Smooth muscle cell (in vitro differentiated cells): ENCODE data around the gene FLNC. TPM values are rescaled to one million over a fixed set of nuclear protein-coding genes. Genes with fewer than 3 reads are reported as not detected.
A peak's percentile ranks its signal among the peaks of the same experiment; 100 is the strongest.

Source experiments
- DNase-seq: peaks from one replicate; lab custom pipeline; 2025; ENCODE audit not compliant: unreplicated experiment; lab: John Stamatoyannopoulos, UW
- H2AFZ ChIP-seq: fragments of 200-600 bp; sonication (generic); 2 replicates; pipeline ENCODE4 v1.6.0; 2016; ENCODE audit warnings: antibody characterized with exemption, low read depth, mild to moderate bottlenecking
- H3F3A ChIP-seq: fragments of 200-600 bp; sonication (generic); 2 replicates; pipeline ENCODE4 v1.6.0; 2017; ENCODE audit warnings: antibody characterized with exemption, low read depth
- H3K27ac ChIP-seq: fragments of 200-600 bp; sonication (generic); 2 replicates; pipeline ENCODE4 v1.5.1; 2016; ENCODE audit warnings: low read depth, mild to moderate bottlenecking
- H3K27me3 ChIP-seq: fragments of 200-600 bp; sonication (generic); 2 replicates; pipeline ENCODE4 v1.6.1; 2016; ENCODE audit warnings: low read depth, mild to moderate bottlenecking
- H3K36me3 ChIP-seq: fragments of 200-600 bp; sonication (generic); 2 replicates; pipeline ENCODE4 v1.5.1; 2016; ENCODE audit warnings: low read depth
- H3K4me1 ChIP-seq: fragments of 200-600 bp; sonication (generic); 2 replicates; pipeline ENCODE4 v1.5.1; 2016; ENCODE audit warnings: low read depth
- H3K4me2 ChIP-seq: fragments of 200-600 bp; sonication (generic); 2 replicates; pipeline ENCODE4 v1.6.0; 2016; ENCODE audit warnings: mild to moderate bottlenecking
- H3K4me3 ChIP-seq: fragments of 200-600 bp; sonication (generic); 2 replicates; pipeline ENCODE4 v1.5.1; 2016; ENCODE audit warnings: mild to moderate bottlenecking
- H3K79me2 ChIP-seq: fragments of 200-600 bp; sonication (generic); 2 replicates; pipeline ENCODE4 v1.6.0; 2016; ENCODE audit warnings: low read depth, mild to moderate bottlenecking
- H3K9ac ChIP-seq: fragments of 200-600 bp; sonication (generic); 2 replicates; pipeline ENCODE4 v1.6.0; 2016; ENCODE audit warnings: low read depth
- H3K9me3 ChIP-seq: fragments of 200-600 bp; sonication (generic); replicated peaks from 2 replicates; pipeline ENCODE4 v1.5.1; 2016; ENCODE audit warnings: low read depth
- H4K20me1 ChIP-seq: fragments of 200-600 bp; sonication (generic); 2 replicates; pipeline ENCODE4 v1.6.0; 2016; ENCODE audit warnings: low read depth
- WGBS: methylation state at CpG from one replicate; pipeline ENCODE4 v1.1.7; 2016; ENCODE audit warnings: low lambda C conversion rate; 5-methylcytosine and 5-hydroxymethylcytosine counted together
- polyA plus RNA-seq: library from polyadenylated mRNA; unstranded; fragments of >200 nt; fragmentation: Nextera tagmentation; extraction: Ambion mirVana; gene quantifications from 2 replicates; pipeline ENCODE4 v1.2.1, GENCODE V29; 2016
- total RNA-seq: library from RNA; depleted of rRNA; stranded (reverse); fragments of >200 nt; gene quantifications from 2 replicates; pipeline ENCODE4 v1.2.3, GENCODE V29; 2014
- TF ChIP-seq, protein P1 (sequence below): fragments of 200-600 bp; sonication (generic); IDR thresholded peaks from 2 replicates; pipeline ENCODE4 v1.5.1; 2017; ENCODE audit warnings: borderline replicate concordance, mild to moderate bottlenecking, antibody characterized with exemption; ENCODE audit not compliant: insufficient read depth, poor library complexity, severe bottlenecking

Gene FLNC
- total and polyA plus RNA-seq, 2 experiments from 2014 or later = 31.7 to 34.2 TPM

DNA sequence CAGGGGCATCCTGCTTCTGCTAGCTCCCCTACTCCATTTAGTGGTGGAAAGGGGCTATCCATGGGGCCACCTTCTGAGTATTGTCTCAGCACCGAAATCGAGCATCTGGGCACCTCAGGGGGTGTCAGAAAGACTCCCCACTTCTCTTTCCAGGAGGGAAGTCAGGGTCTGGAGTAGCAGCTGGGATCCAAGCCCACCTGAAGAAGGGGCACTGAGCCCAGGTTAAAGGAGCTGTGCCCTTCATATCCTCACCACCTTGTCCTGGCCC, 2.6 kb downstream of the FLNC start:
- Histone ChIP-seq H3K79me2 (peaks cover 3% of the 10 kb centered on the region), H3K27me3 (no peaks in the 10 kb centered on the region), H3F3A (peaks cover 16% of the 10 kb centered on the region), H3K4me3 (peak overlapping the region; percentile 81), H3K4me2 (peak overlapping the region; percentile 91), H3K4me1 (peaks cover 50% of the 10 kb centered on the region), H3K9ac (peak overlapping the region; percentile 83), H3K36me3 (no peaks in the 10 kb centered on the region), H4K20me1 (peaks cover 58% of the 10 kb centered on the region), H3K9me3 (no peaks in the 10 kb centered on the region), H3K27ac (peak overlapping the region; percentile 50), H2AFZ (no peak overlapping the region)
- TF ChIP-seq, protein P1, sequence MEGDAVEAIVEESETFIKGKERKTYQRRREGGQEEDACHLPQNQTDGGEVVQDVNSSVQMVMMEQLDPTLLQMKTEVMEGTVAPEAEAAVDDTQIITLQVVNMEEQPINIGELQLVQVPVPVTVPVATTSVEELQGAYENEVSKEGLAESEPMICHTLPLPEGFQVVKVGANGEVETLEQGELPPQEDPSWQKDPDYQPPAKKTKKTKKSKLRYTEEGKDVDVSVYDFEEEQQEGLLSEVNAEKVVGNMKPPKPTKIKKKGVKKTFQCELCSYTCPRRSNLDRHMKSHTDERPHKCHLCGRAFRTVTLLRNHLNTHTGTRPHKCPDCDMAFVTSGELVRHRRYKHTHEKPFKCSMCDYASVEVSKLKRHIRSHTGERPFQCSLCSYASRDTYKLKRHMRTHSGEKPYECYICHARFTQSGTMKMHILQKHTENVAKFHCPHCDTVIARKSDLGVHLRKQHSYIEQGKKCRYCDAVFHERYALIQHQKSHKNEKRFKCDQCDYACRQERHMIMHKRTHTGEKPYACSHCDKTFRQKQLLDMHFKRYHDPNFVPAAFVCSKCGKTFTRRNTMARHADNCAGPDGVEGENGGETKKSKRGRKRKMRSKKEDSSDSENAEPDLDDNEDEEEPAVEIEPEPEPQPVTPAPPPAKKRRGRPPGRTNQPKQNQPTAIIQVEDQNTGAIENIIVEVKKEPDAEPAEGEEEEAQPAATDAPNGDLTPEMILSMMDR = no peak
- 33% methylated on average over 2 of the region's 2 CpGs for WGBS
- DNase-seq = no peak

DNA sequence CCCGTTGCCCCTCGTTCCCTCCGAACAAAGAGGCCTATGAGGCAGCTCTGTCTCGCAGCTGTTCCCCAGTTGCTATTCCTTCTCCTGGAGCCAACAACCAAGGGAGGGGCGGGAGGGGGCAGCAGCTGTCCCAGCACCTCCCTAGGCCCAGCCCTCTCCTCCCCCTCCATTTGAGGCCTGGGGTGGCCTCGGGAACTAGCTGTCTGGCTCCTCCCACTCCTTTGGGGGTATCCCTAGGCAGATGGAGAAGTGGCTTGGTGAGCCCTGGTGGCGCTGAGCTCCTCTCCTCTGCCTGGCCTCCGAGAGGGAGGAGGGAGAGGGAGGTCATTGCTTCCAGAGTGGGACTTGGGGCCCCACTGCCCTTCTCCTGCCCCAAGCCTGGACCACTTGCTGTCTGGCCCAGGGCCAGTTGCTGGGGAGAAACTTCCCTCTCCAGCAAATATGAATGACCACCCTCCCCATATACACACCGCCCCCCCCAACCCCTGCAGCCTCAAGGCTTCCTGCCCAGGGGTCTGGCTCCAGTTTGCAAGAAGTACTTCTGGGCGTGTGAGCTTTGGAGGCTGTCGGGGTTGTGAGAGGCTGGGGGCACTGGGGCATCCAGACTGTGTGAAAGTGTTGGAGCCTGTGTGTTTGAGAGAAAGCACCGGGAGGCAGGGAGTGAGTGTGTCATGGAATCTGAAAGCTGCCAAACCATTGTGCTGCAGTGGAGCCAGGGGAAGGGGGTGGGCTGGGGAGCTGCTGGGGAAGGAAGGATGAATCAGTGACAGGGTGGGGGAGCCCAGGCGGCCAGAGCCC, 3.1 kb downstream of the FLNC start:
- peak; percentile 57 for DNase-seq
- H2AFZ ChIP-seq = no peak overlapping the region
- no peaks in the 10 kb centered on the region for H3K36me3 ChIP-seq
- peak overlapping the region; percentile 81 for H3K4me3 ChIP-seq
- 15% methylated on average over 13 of the region's 13 CpGs for whole genome bisulfite sequencing
- H3K9me3 ChIP-seq = no peaks in the 10 kb centered on the region
- peaks cover 12% of the 10 kb centered on the region for H3F3A ChIP-seq
- peak overlapping the region; percentile 50 for H3K27ac ChIP-seq
- H3K4me1 ChIP-seq = peaks cover 45% of the 10 kb centered on the region
- H3K4me2 ChIP-seq = peak overlapping the region; percentile 91
- peaks cover 3% of the 10 kb centered on the region for H3K79me2 ChIP-seq
- TF ChIP-seq, protein P1 = no peak
- peak overlapping the region; percentile 83 for H3K9ac ChIP-seq
- peaks cover 60% of the 10 kb centered on the region for H4K20me1 ChIP-seq
- no peaks in the 10 kb centered on the region for H3K27me3 ChIP-seq

DNA sequence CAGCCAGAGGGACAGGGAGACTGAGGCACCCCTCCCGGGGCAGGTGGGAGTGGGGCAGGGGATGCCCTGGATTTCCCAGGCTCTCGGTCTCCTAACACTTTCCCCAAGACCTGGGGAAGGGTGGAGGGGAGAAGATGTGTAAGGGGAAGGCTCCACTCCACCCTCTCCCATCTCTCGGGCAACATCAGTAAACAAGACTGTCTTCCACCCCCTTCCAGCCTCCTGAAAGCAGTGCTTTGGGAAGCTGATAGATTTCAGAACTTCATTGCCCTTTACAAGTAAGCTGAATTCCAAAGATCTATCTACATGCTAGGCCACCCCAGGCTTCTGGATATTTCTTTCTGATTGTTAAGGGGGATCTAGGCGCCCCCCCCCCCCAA, 3.7 kb downstream of the FLNC start:
- H3K36me3 ChIP-seq = no peaks in the 10 kb centered on the region
- H2AFZ ChIP-seq = no peak overlapping the region
- peaks cover 3% of the 10 kb centered on the region for H3K79me2 ChIP-seq
- peak overlapping the region; percentile 50 for H3K27ac ChIP-seq
- H3K4me2 ChIP-seq = peak overlapping the region; percentile 91
- H3F3A ChIP-seq = peaks cover 8% of the 10 kb centered on the region
- H4K20me1 ChIP-seq = peaks cover 66% of the 10 kb centered on the region
- H3K4me3 ChIP-seq = no peak overlapping the region
- no peaks in the 10 kb centered on the region for H3K27me3 ChIP-seq
- no peak overlapping the region for H3K9ac ChIP-seq
- peaks cover 42% of the 10 kb centered on the region for H3K4me1 ChIP-seq
- WGBS = 42% methylated on average over 4 of the region's 4 CpGs
- no peak for DNase-seq
- TF ChIP-seq, protein P1 = no peak
- no peaks in the 10 kb centered on the region for H3K9me3 ChIP-seq

DNA sequence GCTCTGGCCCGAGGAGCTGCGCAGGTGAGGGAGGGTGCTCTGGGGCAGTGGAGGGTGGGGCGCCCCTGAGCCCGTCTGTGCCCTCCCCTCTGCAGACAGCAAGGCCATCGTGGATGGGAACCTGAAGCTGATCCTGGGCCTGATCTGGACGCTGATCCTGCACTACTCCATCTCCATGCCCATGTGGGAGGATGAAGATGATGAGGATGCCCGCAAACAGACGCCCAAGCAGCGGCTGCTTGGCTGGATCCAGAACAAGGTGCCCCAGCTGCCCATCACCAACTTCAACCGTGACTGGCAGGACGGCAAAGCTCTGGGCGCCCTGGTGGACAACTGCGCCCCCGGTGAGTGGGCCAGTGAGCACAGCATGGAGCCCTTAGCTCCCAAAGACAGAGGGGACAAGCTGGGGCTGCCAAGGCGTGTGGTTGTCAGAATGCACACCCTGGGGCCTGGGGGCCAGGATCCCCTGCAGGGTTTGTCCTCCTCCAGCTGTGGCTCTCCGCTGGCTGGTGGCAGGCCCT, 5.1 kb downstream of the FLNC start:
- no peaks in the 10 kb centered on the region for H3K9me3 ChIP-seq
- no peak for DNase-seq
- H3K36me3 ChIP-seq = no peaks in the 10 kb centered on the region
- H3K27me3 ChIP-seq = no peaks in the 10 kb centered on the region
- H3K4me3 ChIP-seq = no peak overlapping the region
- WGBS = 97% methylated on average over 16 of the region's 16 CpGs
- no peak overlapping the region for H3K4me2 ChIP-seq
- TF ChIP-seq, protein P1 = no peak
- H3K9ac ChIP-seq = no peak overlapping the region
- H4K20me1 ChIP-seq = peaks cover 79% of the 10 kb centered on the region
- no peak overlapping the region for H3K27ac ChIP-seq
- H2AFZ ChIP-seq = no peak overlapping the region
- H3K79me2 ChIP-seq = peaks cover 3% of the 10 kb centered on the region
- H3F3A ChIP-seq = no peaks in the 10 kb centered on the region
- peaks cover 34% of the 10 kb centered on the region for H3K4me1 ChIP-seq
